GM12891 (cell line): ENCODE results near the gene SH2D4B.

Experiments
- PAX5 ChIP-seq: IDR thresholded peaks from 2 replicates; pipeline ENCODE4 v1.6.1; 2011; ENCODE audit warnings: low read length, moderate library complexity, mild to moderate bottlenecking; ENCODE audit not compliant: insufficient read depth, severe bottlenecking
- POLR2A ChIP-seq: IDR thresholded peaks from 2 replicates; pipeline ENCODE4 v1.6.1; 2011; ENCODE audit warnings: low read depth, low read length, control low read depth
- POLR2AphosphoS5 ChIP-seq: IDR thresholded peaks from 2 replicates; pipeline ENCODE4 v1.6.1; 2011; ENCODE audit warnings: low read depth, low read length, control low read depth
- POU2F2 ChIP-seq: IDR thresholded peaks from 2 replicates; pipeline ENCODE4 v1.6.1; 2011; ENCODE audit warnings: low read depth, mild to moderate bottlenecking, control low read depth, low read length, moderate library complexity
- SPI1 ChIP-seq: IDR thresholded peaks from 2 replicates; pipeline ENCODE4 v1.6.1; 2011; ENCODE audit warnings: low read depth, low read length, control low read depth
- TAF1 ChIP-seq: IDR thresholded peaks from 2 replicates; pipeline ENCODE4 v1.6.1; 2011; ENCODE audit warnings: low read depth, low read length, control low read depth

- TF ChIP-seq POLR2A, result no peak
- TF ChIP-seq POLR2AphosphoS5, result no peak
- no peak for TF ChIP-seq TAF1
- TF ChIP-seq PAX5, result no peak
- TF ChIP-seq SPI1, result no peak
- TF ChIP-seq POU2F2, result no peak
These were observed 71.0 kb downstream of the SH2D4B start for GRCh38 chr10:80608706-80609105.
